B cell (primary cell): ENCODE data around the gene PIM3.

Experiments
- CTCF ChIP-seq: fragments of 200-600 bp; IDR thresholded peaks from one replicate; pipeline ENCODE4 v1.8.0; 2022; ENCODE audit warnings: antibody characterized with exemption, mild to moderate bottlenecking
- EZH2 ChIP-seq: IDR thresholded peaks from 2 replicates; pipeline ENCODE4 v1.6.1; 2012; ENCODE audit warnings: borderline replicate concordance, low read depth, mild to moderate bottlenecking, moderate library complexity, low read length; ENCODE audit not compliant: insufficient read depth, poor library complexity, severe bottlenecking

- TF ChIP-seq CTCF (no peak), EZH2 (no peak)
These were observed 51.9 kb downstream of the PIM3 start, which contains the start of gene IL17REL for GRCh38 chr22:50012211-50013181.
